DND-41 (cell line): ENCODE results near the gene RETSAT.

Experiments
- EZH2 ChIP-seq: IDR thresholded peaks from 3 replicates; pipeline ENCODE4 v1.6.1; 2012; ENCODE audit warnings: borderline replicate concordance, low read depth, mild to moderate bottlenecking, moderate library complexity, low read length, inconsistent platforms; ENCODE audit not compliant: severe bottlenecking
- TF ChIP-seq, protein P1 (sequence below): IDR thresholded peaks from 2 replicates; pipeline ENCODE4 v1.5.1; 2012; ENCODE audit warnings: borderline replicate concordance, low read length, moderate library complexity, mild to moderate bottlenecking; ENCODE audit not compliant: poor library complexity, severe bottlenecking; ENCODE audit errors: extremely low read depth

DNA sequence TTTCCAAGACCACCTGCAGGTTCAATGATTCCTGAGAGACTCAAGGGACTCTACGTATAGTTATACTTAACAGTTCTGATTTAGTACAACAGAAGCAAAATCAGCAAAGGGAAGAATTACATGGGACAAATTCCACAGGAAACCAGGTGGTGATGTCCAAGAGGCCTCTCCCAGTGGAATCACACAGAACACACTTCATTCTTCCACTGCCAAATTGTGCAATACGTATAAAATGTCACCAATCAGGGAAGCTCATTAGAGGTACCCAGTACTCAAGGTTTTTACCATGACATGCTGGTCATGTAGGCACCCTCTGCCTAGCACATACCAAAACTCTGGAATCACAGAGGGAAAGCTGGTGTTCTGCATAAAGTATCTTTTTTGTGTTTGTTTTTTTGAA, 33.4 kb upstream of the RETSAT start:
- TF ChIP-seq, protein P1, sequence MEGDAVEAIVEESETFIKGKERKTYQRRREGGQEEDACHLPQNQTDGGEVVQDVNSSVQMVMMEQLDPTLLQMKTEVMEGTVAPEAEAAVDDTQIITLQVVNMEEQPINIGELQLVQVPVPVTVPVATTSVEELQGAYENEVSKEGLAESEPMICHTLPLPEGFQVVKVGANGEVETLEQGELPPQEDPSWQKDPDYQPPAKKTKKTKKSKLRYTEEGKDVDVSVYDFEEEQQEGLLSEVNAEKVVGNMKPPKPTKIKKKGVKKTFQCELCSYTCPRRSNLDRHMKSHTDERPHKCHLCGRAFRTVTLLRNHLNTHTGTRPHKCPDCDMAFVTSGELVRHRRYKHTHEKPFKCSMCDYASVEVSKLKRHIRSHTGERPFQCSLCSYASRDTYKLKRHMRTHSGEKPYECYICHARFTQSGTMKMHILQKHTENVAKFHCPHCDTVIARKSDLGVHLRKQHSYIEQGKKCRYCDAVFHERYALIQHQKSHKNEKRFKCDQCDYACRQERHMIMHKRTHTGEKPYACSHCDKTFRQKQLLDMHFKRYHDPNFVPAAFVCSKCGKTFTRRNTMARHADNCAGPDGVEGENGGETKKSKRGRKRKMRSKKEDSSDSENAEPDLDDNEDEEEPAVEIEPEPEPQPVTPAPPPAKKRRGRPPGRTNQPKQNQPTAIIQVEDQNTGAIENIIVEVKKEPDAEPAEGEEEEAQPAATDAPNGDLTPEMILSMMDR, result no peak
- no peak for TF ChIP-seq EZH2
